ENCODE measurements around the gene PIP5KL1. TPM values are rescaled to one million over a fixed set of nuclear protein-coding genes. Genes with fewer than 3 reads are reported as not detected.

PIP5KL1 gene
- polyA plus RNA-seq, 1 donor from 2014 or later = 3.4 TPM

- H3K9me3 ChIP-seq (ENCODE audit: low read length) = no peaks in the 10 kb centered on the region
- no peak overlapping the region for H3K4me3 ChIP-seq (ENCODE audit: low read length)
- no peak overlapping the region for H3K27ac ChIP-seq (ENCODE audit: low read length)
- H3K36me3 ChIP-seq (ENCODE audit: insufficient read depth, low read length) = no peaks in the 10 kb centered on the region
- no peak overlapping the region for H3K9ac ChIP-seq (ENCODE audit: low read length)
- no peaks in the 10 kb centered on the region for H3K9me2 ChIP-seq (ENCODE audit: insufficient read depth, low read length)
- no peaks in the 10 kb centered on the region for H3F3A ChIP-seq (ENCODE audit: insufficient read depth, low read length, poor library complexity, severe bottlenecking)
- TF ChIP-seq EZH2 (IDR thresholded peaks at IDR 0.05; ENCODE audit: borderline replicate concordance, insufficient read depth, low read length, poor library complexity, severe bottlenecking) (no peak), CTCF (IDR thresholded peaks at IDR 0.05; ENCODE audit: poor library complexity, severe bottlenecking) (no peak), REST (IDR thresholded peaks at IDR 0.05; ENCODE audit: borderline replicate concordance) (no peak), POLR2AphosphoS5 (IDR thresholded peaks at IDR 0.05) (no peak), EP300 (conservative IDR thresholded peaks at IDR 0.05; ENCODE audit: poor library complexity, severe bottlenecking) (no peak), TAF1 (IDR thresholded peaks at IDR 0.05; ENCODE audit: low read depth) (no peak), MXI1 (conservative IDR thresholded peaks at IDR 0.05; ENCODE audit: poor library complexity, severe bottlenecking) (no peak), RAD21 (conservative IDR thresholded peaks at IDR 0.05) (no peak), SMC3 (conservative IDR thresholded peaks at IDR 0.05; ENCODE audit: poor library complexity) (no peak)
- no peaks in the 10 kb centered on the region for H3K27me3 ChIP-seq (ENCODE audit: insufficient read depth, low read depth, low read length)
- no peaks in the 10 kb centered on the region for H4K20me1 ChIP-seq (ENCODE audit: insufficient read depth)
- no peak overlapping the region for H2AFZ ChIP-seq (ENCODE audit: low read depth, low read length)
- H3K79me2 ChIP-seq (replicated peaks; ENCODE audit: insufficient read depth, low read length) = peaks cover 31% of the 10 kb centered on the region
- H3K4me2 ChIP-seq (ENCODE audit: low read length) = no peak overlapping the region
Measured at GRCh38 chr9:127966416-127967150, 36.0 kb upstream of the PIP5KL1 start.

- Histone ChIP-seq H3K36me3 (ENCODE audit: insufficient read depth, low read length) (no peaks in the 10 kb centered on the region), H3K9me2 (ENCODE audit: insufficient read depth, low read length) (no peaks in the 10 kb centered on the region), H3K79me2 (replicated peaks; ENCODE audit: insufficient read depth, low read length) (peaks cover 32% of the 10 kb centered on the region), H3K27ac (ENCODE audit: low read length) (no peak overlapping the region), H2AFZ (ENCODE audit: low read depth, low read length) (no peak overlapping the region), H3F3A (ENCODE audit: insufficient read depth, low read length, poor library complexity, severe bottlenecking) (no peaks in the 10 kb centered on the region), H3K4me3 (ENCODE audit: low read length) (no peak overlapping the region), H3K9ac (ENCODE audit: low read length) (no peak overlapping the region), H3K4me2 (ENCODE audit: low read length) (no peak overlapping the region), H3K9me3 (ENCODE audit: low read length) (no peaks in the 10 kb centered on the region), H3K27me3 (ENCODE audit: insufficient read depth, low read depth, low read length) (no peaks in the 10 kb centered on the region), H4K20me1 (ENCODE audit: insufficient read depth) (no peaks in the 10 kb centered on the region)
- TF ChIP-seq POLR2AphosphoS5 (IDR thresholded peaks at IDR 0.05) (no peak), RAD21 (conservative IDR thresholded peaks at IDR 0.05) (no peak), EP300 (conservative IDR thresholded peaks at IDR 0.05; ENCODE audit: poor library complexity, severe bottlenecking) (no peak), CTCF (IDR thresholded peaks at IDR 0.05; ENCODE audit: poor library complexity, severe bottlenecking) (no peak), SMC3 (conservative IDR thresholded peaks at IDR 0.05; ENCODE audit: poor library complexity) (no peak), TAF1 (IDR thresholded peaks at IDR 0.05; ENCODE audit: low read depth) (no peak), EZH2 (IDR thresholded peaks at IDR 0.05; ENCODE audit: borderline replicate concordance, insufficient read depth, low read length, poor library complexity, severe bottlenecking) (no peak)
Measured at GRCh38 chr9:127965953-127966352, 35.4 kb upstream of the PIP5KL1 start.

All from neural cell (in vitro differentiated cells).